ENCODE measurements around the gene SP140.
"Not testable (repeated sequence)": the region's sequence is repeated elsewhere in the genome, so short reads cannot be mapped to it uniquely, and the experiment has no call there.

The SP140 gene

DNA sequence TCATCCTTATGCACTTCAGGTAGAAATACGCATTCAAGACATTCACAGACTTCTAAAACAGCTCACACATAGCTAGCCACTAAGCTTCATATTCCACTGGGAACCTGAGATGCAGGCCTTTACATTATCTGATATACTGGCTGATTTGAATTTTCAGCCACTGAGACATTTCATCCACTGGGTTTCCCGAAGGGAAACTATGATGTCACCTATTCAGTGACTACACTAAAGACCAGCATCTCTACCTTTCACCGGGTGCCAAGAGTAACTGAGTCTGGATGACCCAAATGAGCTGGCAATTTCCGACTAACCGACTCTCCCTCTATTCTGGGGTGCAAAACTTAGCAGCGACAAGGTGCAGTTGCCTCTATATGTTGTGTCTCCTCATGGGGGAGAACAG is 69.7 kb downstream of the SP140 start:
- FAIRE-seq: no peak

GRCh38 chr2:230296917-230297316 is 71.4 kb downstream of the SP140 start:
- FAIRE-seq: no peak

GRCh38 chr2:230299618-230300017 is 74.1 kb downstream of the SP140 start:
- no peak for FAIRE-seq

GRCh38 chr2:230305416-230306275 is 80.1 kb downstream of the SP140 start:
- FAIRE-seq: no peak

GRCh38 chr2:230306474-230306873 is 80.9 kb downstream of the SP140 start:
- no peak for FAIRE-seq

- FAIRE-seq: no peak
These were observed 81.9 kb downstream of the SP140 start for GRCh38 chr2:230307485-230307884.

GRCh38 chr2:230308402-230309000 is 83.0 kb downstream of the SP140 start:
- no peak for FAIRE-seq

DNA sequence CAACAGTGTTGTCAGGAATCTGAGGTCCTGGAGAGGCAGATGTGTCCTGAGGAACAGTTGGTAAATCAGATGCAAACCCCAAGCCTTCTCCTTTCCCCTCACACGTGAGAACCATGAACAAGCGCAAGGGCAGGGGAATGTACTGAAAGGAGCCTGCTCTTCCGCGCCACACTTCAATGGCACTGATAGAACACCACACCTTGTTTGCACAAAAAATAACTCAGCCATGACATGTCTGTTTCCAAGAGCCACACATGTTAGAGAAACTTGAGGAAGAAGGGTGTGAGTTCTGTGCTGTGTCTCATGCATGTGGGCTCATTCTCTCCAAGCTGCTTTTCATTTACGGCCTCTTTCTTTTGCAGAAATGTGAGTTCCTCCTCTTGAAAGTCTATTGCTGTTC is 85.3 kb downstream of the SP140 start:
- FAIRE-seq: not testable (repeated sequence)

DNA sequence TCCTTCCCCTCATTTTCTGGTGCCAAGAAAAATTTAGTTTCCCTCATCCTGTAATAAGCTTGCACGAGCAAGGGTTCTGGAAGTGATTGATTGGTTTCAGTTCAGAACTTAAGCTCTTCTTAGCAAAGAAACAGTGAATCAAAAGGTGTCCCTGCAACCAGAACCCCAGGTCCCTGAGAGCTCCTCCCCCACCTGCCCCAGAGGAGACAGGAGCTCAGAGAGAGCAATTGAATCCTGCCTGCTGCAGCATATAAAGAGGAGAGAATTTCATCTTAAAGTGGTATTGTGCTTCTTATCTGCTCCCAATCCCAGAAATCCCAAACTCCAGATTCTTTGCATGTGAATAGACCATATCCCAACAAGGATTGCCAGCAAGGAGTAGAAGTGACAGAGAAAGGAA is 86.1 kb downstream of the SP140 start:
- not testable (repeated sequence) for FAIRE-seq

- FAIRE-seq: no peak
These were observed 87.1 kb downstream of the SP140 start for GRCh38 chr2:230312638-230313037.

DNA sequence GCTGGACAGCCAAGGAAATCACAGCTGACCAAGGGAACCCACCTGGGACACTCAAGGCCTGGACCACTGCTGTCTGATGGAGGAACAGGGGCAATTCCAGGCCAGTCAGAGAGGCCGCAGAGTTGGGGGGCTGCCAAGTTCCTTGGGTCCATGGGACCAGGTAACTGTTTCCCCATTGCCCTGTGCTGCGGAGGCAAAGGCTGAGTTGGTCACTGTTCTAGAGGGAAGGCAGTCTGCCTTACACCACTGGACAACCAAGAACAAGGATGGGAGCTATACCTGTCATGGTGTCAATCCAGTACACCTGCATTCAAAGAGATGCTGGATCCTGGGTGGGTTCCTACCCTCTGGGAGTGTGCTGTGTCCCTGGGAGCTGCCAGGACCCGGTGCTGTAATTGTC is 91.8 kb downstream of the SP140 start:
- FAIRE-seq: no peak

DNA sequence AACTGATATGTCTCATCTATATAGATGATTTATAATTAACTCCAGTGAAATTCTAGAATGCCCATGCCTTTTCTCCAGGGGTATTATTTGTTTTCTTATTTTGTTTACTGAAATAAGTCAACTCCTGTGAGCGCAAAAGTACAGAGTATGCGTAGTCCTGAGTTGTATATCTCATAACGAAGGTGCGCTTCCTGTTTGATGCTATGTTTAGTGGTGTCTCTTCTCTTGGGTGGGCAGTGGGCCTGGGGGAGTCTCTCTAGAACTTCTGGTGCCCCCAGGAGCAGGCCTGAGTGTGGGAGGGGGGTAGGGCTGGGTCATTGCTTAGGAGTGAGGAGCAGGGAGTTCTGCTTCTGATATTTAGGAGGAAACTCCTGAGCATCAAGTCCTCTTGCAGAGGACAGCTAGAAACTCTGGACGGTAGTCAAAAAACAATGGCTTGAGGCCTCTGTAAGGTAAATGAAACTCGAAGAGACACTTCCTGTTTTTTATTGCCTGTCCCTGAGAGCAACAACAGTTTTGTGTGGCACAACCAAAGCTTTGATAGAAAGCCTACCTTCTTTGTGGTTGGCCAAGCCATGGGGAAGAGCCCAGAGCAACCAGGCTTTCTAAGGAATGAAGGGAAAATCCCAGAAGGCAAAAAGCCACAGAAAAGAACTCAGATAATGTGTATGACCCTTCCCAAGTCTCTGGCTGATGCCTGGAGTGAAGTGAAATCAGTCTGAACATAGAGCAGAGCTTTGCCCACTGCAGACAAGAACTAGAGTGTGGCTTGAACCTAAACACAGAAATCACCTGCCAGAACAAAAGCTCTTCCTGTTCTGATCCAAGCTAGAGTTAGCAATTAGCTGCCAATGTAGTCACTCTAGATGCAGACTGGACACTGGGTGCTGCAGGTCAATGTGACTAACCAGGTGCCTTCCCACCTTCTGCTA is 92.9 kb downstream of the SP140 start:
- no peak for FAIRE-seq

DNA sequence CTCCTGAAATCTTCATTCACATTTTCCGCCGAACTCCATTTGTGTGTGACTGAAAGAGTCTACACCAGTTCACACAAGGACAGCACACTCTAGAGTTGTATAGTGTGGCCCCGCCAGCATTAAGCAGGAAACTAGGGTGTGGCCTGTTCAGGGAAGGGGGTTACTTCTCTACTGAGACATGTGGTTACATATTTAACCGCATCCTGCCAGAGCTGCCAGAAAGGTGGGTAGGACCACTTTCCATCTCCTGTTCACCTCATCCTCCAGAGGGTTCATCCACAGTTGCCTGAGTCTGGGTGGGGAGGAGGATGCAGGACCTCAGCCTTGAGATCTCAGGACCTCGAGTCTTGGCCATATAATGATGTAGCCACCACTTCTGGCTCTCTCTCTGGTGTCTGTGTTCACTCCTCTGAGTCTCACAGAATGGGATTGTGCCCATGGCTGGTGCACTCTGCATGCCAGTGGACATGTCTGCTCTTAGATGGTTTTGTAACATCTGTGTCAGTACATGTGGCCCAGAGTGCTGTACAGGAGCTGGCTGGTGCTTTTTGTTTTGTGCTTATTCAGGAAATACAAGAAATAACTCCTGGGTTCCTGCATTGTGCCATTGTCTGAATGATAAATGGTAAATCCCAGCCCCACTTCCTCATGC is 93.8 kb downstream of the SP140 start:
- no peak for FAIRE-seq

DNA sequence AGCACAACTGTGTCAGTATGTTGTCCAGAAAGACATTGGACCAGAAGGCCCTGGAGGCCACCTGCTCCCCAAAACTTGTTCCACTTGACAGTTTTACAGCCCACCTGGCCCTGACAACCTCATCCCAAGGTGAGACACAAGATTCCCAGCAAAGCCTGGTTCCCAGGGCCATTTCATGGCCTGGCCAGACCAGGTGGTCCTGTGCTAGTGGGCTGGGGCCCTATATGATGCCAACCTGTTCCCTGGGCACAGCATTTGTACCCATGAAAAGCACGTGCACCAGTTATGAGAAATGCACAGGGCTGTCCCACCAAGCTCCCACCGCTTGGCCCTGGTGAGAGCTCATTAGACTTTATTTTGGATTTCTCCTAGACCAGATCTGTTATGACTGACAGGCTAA is 95.5 kb downstream of the SP140 start:
- no peak for FAIRE-seq

GRCh38 chr2:230322561-230323384 is 97.2 kb downstream of the SP140 start:
- no peak for FAIRE-seq

GRCh38 chr2:230323385-230324106 is 98.0 kb downstream of the SP140 start:
- no peak for FAIRE-seq

GRCh38 chr2:230324503-230324902 is 99.0 kb downstream of the SP140 start:
- no peak for FAIRE-seq

DNA sequence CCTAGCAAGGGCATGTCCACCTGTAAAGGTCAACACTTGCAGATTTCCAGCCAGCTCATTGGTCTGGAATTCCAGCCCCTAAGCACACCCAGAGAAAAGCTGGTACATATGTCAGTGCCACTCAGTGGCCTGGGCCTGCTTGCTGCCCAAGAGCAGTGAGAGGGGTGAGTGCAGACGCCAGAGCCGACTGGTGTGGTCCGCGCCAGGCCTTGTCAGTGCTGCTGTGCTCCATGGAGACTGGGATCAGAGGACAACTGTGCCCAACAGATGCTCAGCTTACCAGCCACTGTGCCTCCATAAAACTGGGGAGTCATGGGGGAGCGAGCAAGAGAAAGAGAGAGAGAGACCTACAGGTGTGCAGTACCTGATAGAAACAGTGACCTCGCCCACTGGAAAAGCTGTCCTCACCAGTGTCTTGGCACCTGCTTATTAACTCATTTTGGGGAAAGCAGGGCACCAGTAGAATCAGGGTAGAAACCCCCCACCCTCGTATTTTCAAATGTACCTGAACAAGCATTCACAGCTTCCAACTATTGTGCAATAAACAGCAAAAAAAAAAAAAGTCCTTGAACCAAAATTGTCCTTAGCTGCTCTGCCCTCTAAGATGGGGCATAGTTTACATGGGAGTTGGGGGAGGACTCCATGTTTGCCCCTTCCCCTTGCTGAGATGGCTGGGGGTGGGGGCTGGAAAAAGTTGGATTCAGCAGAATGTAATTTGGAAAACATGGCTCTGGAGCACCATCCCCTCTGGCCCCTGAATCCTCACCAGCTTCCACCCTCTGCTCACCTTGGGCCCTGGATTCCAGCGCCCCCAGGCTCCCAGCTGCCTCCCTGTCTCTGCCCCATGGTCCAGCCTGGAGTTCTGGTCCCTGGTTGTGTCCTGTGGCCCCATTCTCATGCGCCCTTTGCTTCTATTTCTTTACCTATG is 100.0 kb downstream of the SP140 start:
- FAIRE-seq: no peak

DNA sequence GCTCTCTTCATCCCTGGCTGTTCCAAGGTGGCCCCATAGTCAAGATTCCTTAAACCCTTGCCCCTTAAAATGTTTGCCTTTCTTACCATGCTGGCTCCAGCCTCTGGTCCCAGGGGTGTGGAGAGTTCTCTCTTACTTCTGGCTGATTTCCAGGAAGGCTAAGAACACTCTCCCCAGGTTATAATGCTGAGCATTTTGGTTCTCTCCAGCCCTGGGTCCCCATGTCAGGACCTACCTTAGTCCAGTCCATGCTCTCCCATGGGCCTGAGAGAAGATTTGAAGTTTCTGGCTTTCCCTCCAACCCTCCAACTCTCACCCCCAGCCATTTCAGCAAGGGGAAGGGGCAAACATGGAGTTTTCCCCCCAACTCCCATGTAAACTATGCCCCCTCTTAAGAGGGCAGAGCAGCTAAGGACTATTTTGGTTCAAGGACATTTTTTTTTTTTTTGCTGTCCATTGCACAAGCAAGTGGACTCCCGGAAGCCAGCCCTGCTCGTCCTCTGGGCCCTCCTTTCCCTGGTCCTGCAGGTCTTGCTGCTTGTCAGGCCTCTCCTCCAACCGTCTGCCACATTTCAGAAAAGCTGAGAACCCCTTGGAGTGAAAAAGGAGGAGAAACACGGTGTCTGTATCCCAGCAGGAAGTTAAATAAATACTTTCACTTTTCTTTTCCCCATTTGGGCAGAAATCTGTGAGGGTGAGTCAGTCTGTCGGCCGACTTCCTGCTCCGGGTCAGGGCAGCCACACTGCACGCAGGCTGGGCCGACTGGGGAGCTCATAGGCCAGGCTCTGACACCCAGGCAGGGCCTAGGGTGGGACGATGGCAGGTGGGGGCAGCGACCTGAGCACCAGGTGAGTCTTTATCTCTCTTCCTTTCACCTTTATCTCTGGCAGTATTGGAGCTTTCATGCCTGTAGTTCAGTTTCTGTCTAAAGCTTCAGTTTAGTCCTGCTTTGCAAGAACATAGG is 101.2 kb downstream of the SP140 start, which contains the start of gene SP140L:
TSS of gene SP140L (plus strand) at position 741 of the 965 bp plus-strand sequence. CDS start at position 818, 77 bp downstream.
- no peak for FAIRE-seq
